ENCODE data around the gene ETS1. TPM values are rescaled to one million over a fixed set of nuclear protein-coding genes. Genes with fewer than 3 reads are reported as not detected.

Gene ETS1
- total RNA-seq, 2 experiments from 2014 or later, result 579 to 590 TPM

DNA sequence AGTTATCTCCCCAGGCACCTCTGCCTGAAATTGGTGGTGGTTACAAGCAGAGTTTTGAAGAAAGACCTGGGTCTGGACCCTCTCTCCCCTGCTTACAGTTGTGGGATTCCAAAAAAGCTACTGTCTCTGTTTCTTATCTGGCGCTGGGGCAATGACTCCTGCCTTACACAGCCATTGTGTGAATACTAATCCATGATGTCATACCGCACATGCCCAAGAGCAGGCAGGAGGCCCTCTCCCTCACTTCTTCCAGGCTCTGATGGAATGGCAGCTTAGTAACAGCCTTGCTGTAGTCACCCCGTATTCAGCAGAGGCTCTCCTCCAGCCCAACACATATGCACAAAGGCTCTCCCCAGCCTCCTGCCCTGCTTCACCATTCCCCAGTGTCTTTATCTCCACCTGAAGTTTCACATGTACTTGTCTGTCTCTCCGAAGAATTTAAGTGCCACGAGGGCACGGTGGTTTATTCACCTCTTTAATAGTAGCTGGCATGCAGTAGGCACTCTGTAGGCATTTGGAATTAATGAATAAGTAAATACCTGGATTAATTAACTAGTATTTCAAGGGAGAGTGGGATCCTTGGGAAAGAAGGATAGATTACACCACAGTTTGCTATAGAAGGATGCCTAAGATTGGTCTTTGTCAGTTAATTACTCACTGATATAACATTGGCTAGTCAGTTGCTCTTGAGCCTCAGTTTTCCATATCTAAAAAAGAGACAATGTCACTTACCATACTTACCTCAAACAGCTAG, 165.6 kb downstream of the ETS1 start:
- no peaks in the 10 kb centered on the region for H3K9me3 ChIP-seq (ENCODE audit: control insufficient read depth in 1 of 2, insufficient read depth in 1 of 2, low read length in 2 of 2)
- CTCF ChIA-PET, result interaction anchor here (0.6 to 3.8 kb wide), 20 partner anchors 21 to 208 kb away, joined by 3 to 24 read pairs (median 3); no protein-coding TSS in a partner anchor

DNA sequence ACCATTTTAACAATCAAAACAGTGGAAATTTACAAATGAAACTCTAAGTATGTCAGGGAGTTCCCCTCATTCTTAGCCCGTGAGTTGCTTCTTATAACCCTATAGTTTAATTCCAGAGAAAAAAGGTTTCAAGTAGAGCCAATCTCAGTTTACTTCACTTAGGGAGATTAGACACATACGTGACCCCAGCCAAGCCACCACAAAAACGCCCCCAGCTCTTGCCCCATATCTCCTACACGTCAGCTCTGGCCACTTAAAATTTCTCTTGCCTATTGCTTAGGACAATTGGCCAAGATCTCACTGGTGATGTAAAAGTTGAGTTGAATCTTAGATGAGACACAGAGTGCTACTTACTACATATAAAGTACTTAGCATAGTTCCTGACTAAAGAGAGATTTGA, 166.4 kb downstream of the ETS1 start:
- H3K27me3 Mint-ChIP-seq, result no peaks in the 10 kb centered on the region
- H3K9me3 Mint-ChIP-seq, result no peaks in the 10 kb centered on the region
- peak overlapping the region; percentile 4 for H3K4me3 Mint-ChIP-seq
- H3K27ac Mint-ChIP-seq, result peak overlapping the region; percentile 96
- Histone ChIP-seq H3K9me3 (ENCODE audit: control insufficient read depth in 1 of 2, insufficient read depth in 1 of 2, low read length in 2 of 2) (no peaks in the 10 kb centered on the region), H3K4me1 (ENCODE audit: insufficient read depth, low read length) (peaks cover 37% of the 10 kb centered on the region), H3K4me3 (ENCODE audit: low read length) (no peak overlapping the region), H3K27me3 (ENCODE audit: control insufficient read depth in 1 of 2, insufficient read depth in 2 of 2, low read length in 2 of 2) (no peaks in the 10 kb centered on the region), H3K27ac (ENCODE audit: low read depth in 1 of 2, low read length in 2 of 2) (no peak overlapping the region), H3K36me3 (ENCODE audit: insufficient read depth, low read length) (no peaks in the 10 kb centered on the region)
- POLR2A ChIA-PET, result interaction anchor here (0.7 to 2.8 kb wide), 4 partner anchors 9 to 198 kb away, joined by 3 to 12 read pairs (median 3); no protein-coding TSS in a partner anchor
- no peaks in the 10 kb centered on the region for H3K36me3 Mint-ChIP-seq (ENCODE audit: low read depth)
- CTCF ChIA-PET, result interaction anchor here (3.8 kb wide), 2 partner anchors 98 to 131 kb away, joined by 21 to 24 read pairs; no protein-coding TSS in a partner anchor
- DNase-seq (peak in 1 of 14 experiments; percentile 13), ATAC-seq (ENCODE audit: poor library complexity) (no peak)
- H3K4me1 Mint-ChIP-seq (ENCODE audit: low read depth), result peaks cover 81% of the 10 kb centered on the region
- TF ChIP-seq, protein P1, sequence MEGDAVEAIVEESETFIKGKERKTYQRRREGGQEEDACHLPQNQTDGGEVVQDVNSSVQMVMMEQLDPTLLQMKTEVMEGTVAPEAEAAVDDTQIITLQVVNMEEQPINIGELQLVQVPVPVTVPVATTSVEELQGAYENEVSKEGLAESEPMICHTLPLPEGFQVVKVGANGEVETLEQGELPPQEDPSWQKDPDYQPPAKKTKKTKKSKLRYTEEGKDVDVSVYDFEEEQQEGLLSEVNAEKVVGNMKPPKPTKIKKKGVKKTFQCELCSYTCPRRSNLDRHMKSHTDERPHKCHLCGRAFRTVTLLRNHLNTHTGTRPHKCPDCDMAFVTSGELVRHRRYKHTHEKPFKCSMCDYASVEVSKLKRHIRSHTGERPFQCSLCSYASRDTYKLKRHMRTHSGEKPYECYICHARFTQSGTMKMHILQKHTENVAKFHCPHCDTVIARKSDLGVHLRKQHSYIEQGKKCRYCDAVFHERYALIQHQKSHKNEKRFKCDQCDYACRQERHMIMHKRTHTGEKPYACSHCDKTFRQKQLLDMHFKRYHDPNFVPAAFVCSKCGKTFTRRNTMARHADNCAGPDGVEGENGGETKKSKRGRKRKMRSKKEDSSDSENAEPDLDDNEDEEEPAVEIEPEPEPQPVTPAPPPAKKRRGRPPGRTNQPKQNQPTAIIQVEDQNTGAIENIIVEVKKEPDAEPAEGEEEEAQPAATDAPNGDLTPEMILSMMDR (IDR thresholded peaks at IDR 0.05), result no peak
- intact Hi-C loops (cut with DNase I, micrococcal nuclease), result loop anchor here in 1 of 2 experiments (5.0 kb wide), 3 partner anchors 79 to 129 kb away; no protein-coding TSS in a partner anchor

More for the DNA sequence above, 165.6 kb downstream of the ETS1 start:
- POLR2A ChIA-PET, result interaction anchor here (0.7 to 2.8 kb wide), 17 partner anchors 10 to 209 kb away, joined by 3 to 12 read pairs (median 5); no protein-coding TSS in a partner anchor
- intact Hi-C loops (cut with DNase I, micrococcal nuclease), result loop anchor here in 1 of 2 experiments (1.0 to 5.0 kb wide), 5 partner anchors 44 to 129 kb away; no protein-coding TSS in a partner anchor
- Mint-ChIP-seq H3K36me3 (ENCODE audit: low read depth) (no peaks in the 10 kb centered on the region), H3K4me1 (ENCODE audit: low read depth) (peaks cover 85% of the 10 kb centered on the region), H3K9me3 (no peaks in the 10 kb centered on the region), H3K4me3 (no peak overlapping the region), H3K27ac (peak overlapping the region; percentile 96), H3K27me3 (no peaks in the 10 kb centered on the region)
- H3K27me3 ChIP-seq (ENCODE audit: control insufficient read depth in 1 of 2, insufficient read depth in 2 of 2, low read length in 2 of 2), result no peaks in the 10 kb centered on the region
- H3K4me1 ChIP-seq (ENCODE audit: insufficient read depth, low read length), result peaks cover 37% of the 10 kb centered on the region
- H3K27ac ChIP-seq (ENCODE audit: low read depth in 1 of 2, low read length in 2 of 2), result peak overlapping the region in 1 of 2 donors; percentile 3
- no peaks in the 10 kb centered on the region for H3K36me3 ChIP-seq (ENCODE audit: insufficient read depth, low read length)
- no peak overlapping the region for H3K4me3 ChIP-seq (ENCODE audit: low read length)
- DNase-seq, result no peak
- TF ChIP-seq, protein P1 (IDR thresholded peaks at IDR 0.05), result no peak
- ATAC-seq (ENCODE audit: poor library complexity), result no peak

DNA sequence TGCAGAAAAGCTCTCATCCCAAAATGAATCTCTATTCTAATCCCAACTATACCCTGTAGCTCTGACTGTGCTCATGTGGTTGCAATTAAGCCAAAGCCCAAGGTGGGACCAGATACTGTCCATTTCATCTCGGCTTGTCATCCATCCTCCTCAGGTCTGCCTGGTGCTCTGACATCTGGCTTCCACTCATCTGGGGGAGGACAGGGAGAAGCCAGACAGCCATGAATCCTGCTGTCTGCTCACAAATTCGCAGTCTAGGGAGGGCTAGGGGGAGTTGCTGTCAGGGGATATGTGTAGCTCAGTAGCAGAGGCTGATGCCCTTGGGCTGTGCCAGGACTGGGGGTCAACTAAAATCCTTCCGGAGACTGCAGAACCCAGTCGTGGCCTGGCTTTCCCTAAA, 167.1 kb downstream of the ETS1 start:
- DNase-seq (no peak), ATAC-seq (ENCODE audit: poor library complexity) (no peak)
- H3K36me3 Mint-ChIP-seq (ENCODE audit: low read depth), result no peaks in the 10 kb centered on the region
- POLR2A ChIA-PET, result interaction anchor here (0.9 to 1.3 kb wide), 2 partner anchors 117 to 118 kb away, joined by 3 read pairs; no protein-coding TSS in a partner anchor
- H3K27me3 Mint-ChIP-seq, result no peaks in the 10 kb centered on the region
- intact Hi-C loops (cut with DNase I, micrococcal nuclease), result loop anchor here in 1 of 2 experiments (5.0 kb wide), 3 partner anchors 78 to 128 kb away; no protein-coding TSS in a partner anchor
- peak overlapping the region; percentile 96 for H3K27ac Mint-ChIP-seq
- H3K27ac ChIP-seq (ENCODE audit: low read depth in 1 of 2, low read length in 2 of 2), result no peak overlapping the region
- TF ChIP-seq, protein P1 (IDR thresholded peaks at IDR 0.05), result no peak
- H3K9me3 Mint-ChIP-seq, result no peaks in the 10 kb centered on the region
- H3K4me3 ChIP-seq (ENCODE audit: low read length), result no peak overlapping the region
- no peaks in the 10 kb centered on the region for H3K9me3 ChIP-seq (ENCODE audit: control insufficient read depth in 1 of 2, insufficient read depth in 1 of 2, low read length in 2 of 2)
- no peaks in the 10 kb centered on the region for H3K27me3 ChIP-seq (ENCODE audit: control insufficient read depth in 1 of 2, insufficient read depth in 2 of 2, low read length in 2 of 2)
- peaks cover 37% of the 10 kb centered on the region for H3K4me1 ChIP-seq (ENCODE audit: insufficient read depth, low read length)
- CTCF ChIA-PET, result interaction anchor here (3.8 kb wide), 1 partner anchor 98 kb away, joined by 24 read pairs; no protein-coding TSS in a partner anchor
- peaks cover 83% of the 10 kb centered on the region for H3K4me1 Mint-ChIP-seq (ENCODE audit: low read depth)
- no peak overlapping the region for H3K4me3 Mint-ChIP-seq
- no peaks in the 10 kb centered on the region for H3K36me3 ChIP-seq (ENCODE audit: insufficient read depth, low read length)
